Testis (tissue), 2 donors: ENCODE measurements around the gene SEMA3G.

Experiments used
- CTCF ChIP-seq, 3 experiments: fragments of 450-650 bp in 2 of 3; fragments of 200-600 bp in 1 of 3; sonication (generic) in 1 of 3; IDR thresholded peaks; one replicate each; pipeline ENCODE4 v1.5.1; 2016 to 2019; ENCODE audit warnings: antibody characterized with exemption in 3 of 3, mild to moderate bottlenecking in 2 of 3, moderate library complexity in 1 of 3
- POLR2A ChIP-seq: fragments of 450-650 bp; IDR thresholded peaks from one replicate; pipeline ENCODE4 v1.6.1; 2017; ENCODE audit warnings: antibody characterized with exemption, mild to moderate bottlenecking, moderate library complexity

DNA sequence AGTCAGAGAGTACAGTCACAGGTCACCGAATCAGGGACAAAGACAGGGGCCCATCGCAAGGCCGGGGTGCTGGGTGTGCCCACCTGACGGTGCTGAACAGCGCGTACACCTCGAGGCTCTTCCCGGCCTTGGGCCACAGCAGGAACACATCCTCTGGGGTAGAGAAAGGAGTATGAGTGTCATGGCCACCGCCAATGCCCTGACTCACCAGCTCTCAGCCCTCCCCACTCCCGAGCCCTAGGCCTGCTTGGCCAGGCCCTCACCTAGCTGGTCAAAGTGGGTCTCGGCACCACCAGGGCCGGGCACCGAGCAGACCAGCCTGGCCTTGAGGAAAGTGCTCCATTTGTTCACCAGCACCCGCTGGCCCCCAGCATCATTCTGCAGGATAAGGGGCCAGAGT is 4.2 kb downstream of the SEMA3G start:
- TF ChIP-seq POLR2A = no peak
- TF ChIP-seq CTCF (IDR thresholded peaks at IDR 0.05) = no peak
